Right lobe of liver (tissue), 4 donors: ENCODE results near the gene RAB3IP.

Experiments
- CTCF ChIP-seq, 4 donors: fragments of 200-600 bp in 3 of 4; fragments of 450-650 bp in 1 of 4; IDR thresholded peaks; one replicate each; pipeline versions ENCODE4 v1.5.1 to v1.8.0; 2016 to 2022; ENCODE audit warnings: antibody characterized with exemption in 4 of 4, mild to moderate bottlenecking in 2 of 4
- POLR2A ChIP-seq: fragments of 450-650 bp; IDR thresholded peaks from one replicate; pipeline ENCODE4 v1.6.1; 2017; ENCODE audit warnings: antibody characterized with exemption, mild to moderate bottlenecking
- donor health status: DM: no; HTN: no; CAD: no.
- donor health status: DM: no; HTN: no; CAD: no.
- donor health status: DM: no; HTN: yes; CAD: no.

GRCh38 chr12:69789351-69789750, 50.7 kb downstream of the RAB3IP start:
- TF ChIP-seq CTCF (IDR thresholded peaks at IDR 0.05) (no peak), POLR2A (no peak)
